Panc1 (cell line): ENCODE results near the gene SERTM2. TPM values are rescaled to one million over a fixed set of nuclear protein-coding genes. Genes with fewer than 3 reads are reported as not detected.

ENCODE experiments used
- ATAC-seq: fragments of 200-7000 bp; cut with Tn5 transposase; 2 replicates; pipeline ENCODE4 v1.9.1; 2020; ENCODE audit warnings: mild to moderate bottlenecking, moderate library complexity
- BruUV-seq: library from RNA; stranded (reverse); fragments of 400-500 nt; replicated peaks from 2 replicates; lab custom pipeline; 2021; lab: Mats Ljungman, UMichigan
- CTCF ChIA-PET: fragments of 300-600 bp; sonication (Branson Sonifier 250); formaldehyde crosslinking; loops from one replicate; lab custom pipeline; 2022; ENCODE audit warnings: antibody characterized with exemption; lab: Charles Lee
- POLR2A ChIA-PET: fragments of 300-600 bp; sonication (Branson Sonifier 250); formaldehyde crosslinking; loops from one replicate; lab custom pipeline; 2022; ENCODE audit warnings: antibody characterized with exemption; lab: Charles Lee
- DNase-seq: peaks from one replicate; pipeline ENCODE4 v3.0.0-alpha.2; 2010; ENCODE audit warnings: low read depth, low spot score
- H3K27ac ChIP-seq: 2 replicates; pipeline ENCODE4 v1.5.1; 2011; ENCODE audit warnings: mild to moderate bottlenecking, low read length, inconsistent platforms
- H3K27me3 ChIP-seq: fragments of 200-500 bp; sonication (Bioruptor generic); 2 replicates; pipeline ENCODE4 v1.6.0; 2014; ENCODE audit warnings: low read length, inconsistent platforms; ENCODE audit not compliant: control insufficient read depth, insufficient read depth
- H3K36me3 ChIP-seq: fragments of 200-500 bp; sonication (Bioruptor generic); 2 replicates; pipeline ENCODE4 v1.5.1; 2014; ENCODE audit warnings: inconsistent platforms, mild to moderate bottlenecking, low read length, moderate library complexity; ENCODE audit not compliant: control insufficient read depth, insufficient read depth
- H3K4me1 ChIP-seq: 2 replicates; pipeline ENCODE4 v1.5.1; 2011; ENCODE audit warnings: inconsistent platforms, mild to moderate bottlenecking, low read length, moderate library complexity; ENCODE audit not compliant: control insufficient read depth, insufficient read depth
- H3K4me3 ChIP-seq, 2 experiments: 2 replicates each; pipeline ENCODE4 v1.5.1; 2011 to 2012; ENCODE audit warnings: low read depth in 2 of 2, low read length in 2 of 2, mild to moderate bottlenecking in 2 of 2, inconsistent platforms in 1 of 2, moderate library complexity in 1 of 2
- H3K9me3 ChIP-seq: fragments of 200-500 bp; sonication (Bioruptor generic); 2 replicates; pipeline ENCODE4 v1.5.1; 2014; ENCODE audit warnings: low read depth, mild to moderate bottlenecking, inconsistent platforms, low read length, moderate library complexity; ENCODE audit not compliant: control insufficient read depth, insufficient read depth
- POLR2AphosphoS5 ChIP-seq: IDR thresholded peaks from 2 replicates; pipeline ENCODE4 v1.6.1; 2012; ENCODE audit warnings: mild to moderate bottlenecking, low read depth, low read length, moderate library complexity
- SIN3A ChIP-seq: IDR thresholded peaks from 2 replicates; pipeline ENCODE4 v1.6.1; 2012; ENCODE audit warnings: low read depth, mild to moderate bottlenecking, low read length, moderate library complexity, borderline replicate concordance; ENCODE audit not compliant: insufficient read depth
- TCF7L2 ChIP-seq: IDR thresholded peaks from 2 replicates; pipeline ENCODE4 v1.6.1; 2011; ENCODE audit warnings: mild to moderate bottlenecking, low read depth, low read length, inconsistent platforms
- in situ Hi-C: cut with HindIII; loops from 2 replicates; pipeline ENCODE4 v1.10.0; 2016; ENCODE audit warnings: low sequenced_read_pairs, low pct_unique_long_range_greater_than_20kb
- intact Hi-C: fragments of 100-400 bp; cut with micrococcal nuclease; formaldehyde crosslinking; loops from one replicate; pipeline ENCODE4 v1.10.0; 2022; ENCODE audit not compliant: unreplicated experiment
- total RNA-seq: library from RNA; stranded (reverse); gene quantifications from one replicate; pipeline ENCODE4 v1.2.1, GENCODE V29; 2021; ENCODE audit not compliant: unreplicated experiment
- TF ChIP-seq, protein P1 (sequence below): fragments of 450-650 bp; IDR thresholded peaks from 2 replicates; pipeline ENCODE4 v1.5.1; 2017; ENCODE audit warnings: mild to moderate bottlenecking
- TF ChIP-seq, protein P2 (sequence below), 2 experiments: IDR thresholded peaks; 2 replicates each; pipeline ENCODE4 v1.6.1; 2011 to 2012; ENCODE audit warnings: low read depth in 2 of 2, control low read depth in 1 of 2, low read length in 1 of 2, mild to moderate bottlenecking in 1 of 2, moderate library complexity in 1 of 2; ENCODE audit not compliant: insufficient read depth in 1 of 2

The SERTM2 gene
- total RNA-seq, 1 experiment from 2014 or later, result not detected

DNA sequence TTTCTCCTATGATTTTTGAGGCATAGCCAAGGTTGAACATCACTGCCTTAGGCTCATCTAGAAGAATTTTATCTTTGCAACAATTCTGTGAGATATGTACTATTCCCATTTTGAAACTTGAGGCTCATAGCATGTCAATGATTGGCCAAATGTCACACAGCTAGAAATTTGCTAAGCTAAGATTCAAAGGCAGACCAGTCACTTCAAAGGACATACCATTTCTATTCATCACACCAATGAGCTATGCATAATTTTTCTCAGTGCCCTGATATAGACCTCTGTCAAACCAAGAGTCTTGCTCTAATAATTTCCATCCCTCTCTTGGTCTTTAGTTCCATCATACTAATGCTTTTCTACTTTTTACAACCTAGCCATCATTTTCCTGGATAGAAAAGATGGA, 27.6 kb upstream of the SERTM2 start:
- no peaks in the 10 kb centered on the region for H3K27me3 ChIP-seq
- in situ Hi-C loops, result no loop called here
- intact Hi-C loops, result no loop called here
- no peaks in the 10 kb centered on the region for H3K9me3 ChIP-seq
- no peak overlapping the region for H3K27ac ChIP-seq
- no peaks in the 10 kb centered on the region for H3K4me1 ChIP-seq
- H3K4me3 ChIP-seq, result no peak overlapping the region
- no peak for TF ChIP-seq SIN3A
- TF ChIP-seq, protein P1, sequence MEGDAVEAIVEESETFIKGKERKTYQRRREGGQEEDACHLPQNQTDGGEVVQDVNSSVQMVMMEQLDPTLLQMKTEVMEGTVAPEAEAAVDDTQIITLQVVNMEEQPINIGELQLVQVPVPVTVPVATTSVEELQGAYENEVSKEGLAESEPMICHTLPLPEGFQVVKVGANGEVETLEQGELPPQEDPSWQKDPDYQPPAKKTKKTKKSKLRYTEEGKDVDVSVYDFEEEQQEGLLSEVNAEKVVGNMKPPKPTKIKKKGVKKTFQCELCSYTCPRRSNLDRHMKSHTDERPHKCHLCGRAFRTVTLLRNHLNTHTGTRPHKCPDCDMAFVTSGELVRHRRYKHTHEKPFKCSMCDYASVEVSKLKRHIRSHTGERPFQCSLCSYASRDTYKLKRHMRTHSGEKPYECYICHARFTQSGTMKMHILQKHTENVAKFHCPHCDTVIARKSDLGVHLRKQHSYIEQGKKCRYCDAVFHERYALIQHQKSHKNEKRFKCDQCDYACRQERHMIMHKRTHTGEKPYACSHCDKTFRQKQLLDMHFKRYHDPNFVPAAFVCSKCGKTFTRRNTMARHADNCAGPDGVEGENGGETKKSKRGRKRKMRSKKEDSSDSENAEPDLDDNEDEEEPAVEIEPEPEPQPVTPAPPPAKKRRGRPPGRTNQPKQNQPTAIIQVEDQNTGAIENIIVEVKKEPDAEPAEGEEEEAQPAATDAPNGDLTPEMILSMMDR, result no peak
- TF ChIP-seq POLR2AphosphoS5, result no peak
- TF ChIP-seq, protein P2, sequence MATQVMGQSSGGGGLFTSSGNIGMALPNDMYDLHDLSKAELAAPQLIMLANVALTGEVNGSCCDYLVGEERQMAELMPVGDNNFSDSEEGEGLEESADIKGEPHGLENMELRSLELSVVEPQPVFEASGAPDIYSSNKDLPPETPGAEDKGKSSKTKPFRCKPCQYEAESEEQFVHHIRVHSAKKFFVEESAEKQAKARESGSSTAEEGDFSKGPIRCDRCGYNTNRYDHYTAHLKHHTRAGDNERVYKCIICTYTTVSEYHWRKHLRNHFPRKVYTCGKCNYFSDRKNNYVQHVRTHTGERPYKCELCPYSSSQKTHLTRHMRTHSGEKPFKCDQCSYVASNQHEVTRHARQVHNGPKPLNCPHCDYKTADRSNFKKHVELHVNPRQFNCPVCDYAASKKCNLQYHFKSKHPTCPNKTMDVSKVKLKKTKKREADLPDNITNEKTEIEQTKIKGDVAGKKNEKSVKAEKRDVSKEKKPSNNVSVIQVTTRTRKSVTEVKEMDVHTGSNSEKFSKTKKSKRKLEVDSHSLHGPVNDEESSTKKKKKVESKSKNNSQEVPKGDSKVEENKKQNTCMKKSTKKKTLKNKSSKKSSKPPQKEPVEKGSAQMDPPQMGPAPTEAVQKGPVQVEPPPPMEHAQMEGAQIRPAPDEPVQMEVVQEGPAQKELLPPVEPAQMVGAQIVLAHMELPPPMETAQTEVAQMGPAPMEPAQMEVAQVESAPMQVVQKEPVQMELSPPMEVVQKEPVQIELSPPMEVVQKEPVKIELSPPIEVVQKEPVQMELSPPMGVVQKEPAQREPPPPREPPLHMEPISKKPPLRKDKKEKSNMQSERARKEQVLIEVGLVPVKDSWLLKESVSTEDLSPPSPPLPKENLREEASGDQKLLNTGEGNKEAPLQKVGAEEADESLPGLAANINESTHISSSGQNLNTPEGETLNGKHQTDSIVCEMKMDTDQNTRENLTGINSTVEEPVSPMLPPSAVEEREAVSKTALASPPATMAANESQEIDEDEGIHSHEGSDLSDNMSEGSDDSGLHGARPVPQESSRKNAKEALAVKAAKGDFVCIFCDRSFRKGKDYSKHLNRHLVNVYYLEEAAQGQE (IDR thresholded peaks at IDR 0.05; ENCODE audit: insufficient read depth in 1 of 2, low read depth in 2 of 2, low read length in 1 of 2), result no peak
- BruUV-seq, result no TSS peak
- ChIA-PET POLR2A (no interaction called here), CTCF (no interaction called here)
- DNase-seq (no peak), ATAC-seq (no peak)
- no peaks in the 10 kb centered on the region for H3K36me3 ChIP-seq

DNA sequence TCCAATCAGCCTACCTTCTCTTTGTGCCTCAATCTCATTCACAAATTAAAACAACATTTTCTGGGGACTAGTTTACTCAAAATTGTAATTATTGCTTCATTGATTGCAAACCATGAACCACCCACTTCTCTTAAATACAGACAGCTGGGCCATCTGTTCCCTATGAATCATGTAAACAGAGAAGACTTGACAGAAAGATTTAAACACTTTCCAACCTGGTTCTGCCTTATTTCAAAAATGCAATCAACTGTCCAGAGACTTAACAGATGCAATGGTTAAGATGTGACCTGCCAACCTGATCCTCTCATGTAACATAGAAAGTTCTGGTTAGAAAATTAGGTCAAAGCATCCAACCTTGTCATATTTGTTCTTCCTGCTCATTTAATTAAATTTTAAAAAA, 20.8 kb upstream of the SERTM2 start:
- ChIA-PET CTCF (no interaction called here), POLR2A (no interaction called here)
- Histone ChIP-seq H3K36me3 (no peaks in the 10 kb centered on the region), H3K4me3 (no peak overlapping the region), H3K4me1 (no peaks in the 10 kb centered on the region), H3K27me3 (no peaks in the 10 kb centered on the region), H3K9me3 (no peaks in the 10 kb centered on the region), H3K27ac (no peak overlapping the region)
- in situ Hi-C loops (no loop called here), intact Hi-C loops (no loop called here)
- no TSS peak for BruUV-seq
- ATAC-seq (no peak), DNase-seq (no peak)
- TF ChIP-seq TCF7L2, result no peak
- no peak for TF ChIP-seq SIN3A
- TF ChIP-seq POLR2AphosphoS5, result no peak
- TF ChIP-seq, protein P2 (IDR thresholded peaks at IDR 0.05; ENCODE audit: insufficient read depth in 1 of 2, low read depth in 2 of 2, low read length in 1 of 2), result no peak
- TF ChIP-seq, protein P1, result no peak
